H1 (cell line): Measurements from ENCODE around the gene RNF111. TPM values are rescaled to one million over a fixed set of nuclear protein-coding genes. Genes with fewer than 3 reads are reported as not detected.

Source experiments
- CBX8 ChIP-seq: fragments of 300-800, 300-1000 bp; sonication (generic); IDR thresholded peaks from 2 replicates; pipeline ENCODE4 v1.7.1; 2016; ENCODE audit warnings: low read depth, low read length, borderline replicate concordance
- SP1 ChIP-seq: IDR thresholded peaks from 2 replicates; pipeline ENCODE4 v1.6.1; 2011; ENCODE audit warnings: low read depth, low read length
- TBP ChIP-seq: IDR thresholded peaks from 2 replicates; pipeline ENCODE4 v1.6.1; 2011; ENCODE audit warnings: low read depth, low read length, improper control_type of control experiment
- polyA plus RNA-seq, 7 experiments: library from polyadenylated mRNA; depleted of rRNA in 3 of 7; stranded (reverse) in 5 of 7; unstranded in 2 of 7; fragments of >200 nt in 5 of 7; fragments of 200-250 nt in 2 of 7; gene quantifications; 1 replicate in 5 of 7; 2 replicates in 1 of 7; 4 replicates in 1 of 7; pipeline versions ENCODE4 v1.2.1 to v1.2.3, GENCODE V29; 2011 to 2013; ENCODE audit warnings: missing spikeins in 2 of 7, mixed read lengths in 2 of 7
- total RNA-seq: library from RNA; stranded (reverse); fragmentation: NEBNext Ultra II Directional; extraction: Animal tissue kit (Norgen Biotek cat#: 25700); gene quantifications from 2 replicates; pipeline ENCODE4 v1.2.1, GENCODE V29; 2021

Gene RNF111
- total and polyA plus RNA-seq, 2 of the 8 experiments (the other 6 are each of a cell fraction or from before 2014, with no cell fraction given), result 18.5 to 26.6 TPM

- TF ChIP-seq TBP (no peak), CBX8 (no peak), SP1 (no peak)
Observed at GRCh38 chr15:59131456-59131855, 144.0 kb downstream of the RNF111 start (continued).
